Left kidney (tissue), 2 donors: ENCODE measurements around the gene PRKG1. TPM values are rescaled to one million over a fixed set of nuclear protein-coding genes. Genes with fewer than 3 reads are reported as not detected.
"Not testable (repeated sequence)": the region's sequence is repeated elsewhere in the genome, so short reads cannot be mapped to it uniquely, and the experiment has no call there.

ENCODE experiments used
- DNase-seq: peaks from one replicate; pipeline ENCODE4 v3.0.0-alpha.2; 2013
- polyA plus RNA-seq: library from polyadenylated mRNA; unstranded; fragments of 120-200 nt; gene quantifications from one replicate; pipeline ENCODE4 v1.2.1, GENCODE V29; 2013; ENCODE audit not compliant: insufficient read length

PRKG1 gene
- polyA plus RNA-seq, 1 donor: 14.9 TPM

DNA sequence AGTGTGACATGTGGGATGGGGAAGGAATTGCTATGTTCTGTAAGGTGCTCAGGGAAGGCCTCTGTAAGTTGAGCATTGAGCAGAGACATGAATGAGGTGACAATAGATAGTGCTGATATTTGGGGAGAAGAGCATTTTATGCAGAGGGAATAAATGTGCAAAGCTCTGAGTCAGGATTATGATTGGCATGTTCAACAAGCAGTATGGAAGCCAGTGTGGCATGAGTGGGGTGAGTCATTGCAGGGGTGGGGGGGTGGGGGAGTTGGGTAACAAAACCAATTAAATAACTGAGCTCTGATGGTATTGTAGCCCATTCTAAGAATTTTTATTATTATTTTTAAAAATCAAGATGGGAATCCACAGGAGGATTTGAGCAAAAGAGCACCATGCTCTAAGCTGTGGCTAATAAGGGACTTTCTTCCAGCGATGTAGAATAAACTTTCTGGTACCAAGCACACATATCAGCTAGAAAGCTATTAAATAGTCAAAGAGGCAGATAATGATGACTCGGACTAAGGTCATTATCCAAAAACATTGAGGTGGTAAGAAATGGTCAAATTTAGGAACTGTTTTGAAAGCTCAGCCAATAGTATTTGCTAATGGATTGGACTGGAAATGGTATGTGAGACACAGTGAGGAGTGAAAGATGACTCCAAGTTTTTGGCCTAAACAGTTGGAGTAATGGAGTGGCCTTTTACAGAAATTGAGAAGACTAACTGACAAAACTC, 96.4 kb downstream of the PRKG1 start:
- DNase-seq: no peak

DNA sequence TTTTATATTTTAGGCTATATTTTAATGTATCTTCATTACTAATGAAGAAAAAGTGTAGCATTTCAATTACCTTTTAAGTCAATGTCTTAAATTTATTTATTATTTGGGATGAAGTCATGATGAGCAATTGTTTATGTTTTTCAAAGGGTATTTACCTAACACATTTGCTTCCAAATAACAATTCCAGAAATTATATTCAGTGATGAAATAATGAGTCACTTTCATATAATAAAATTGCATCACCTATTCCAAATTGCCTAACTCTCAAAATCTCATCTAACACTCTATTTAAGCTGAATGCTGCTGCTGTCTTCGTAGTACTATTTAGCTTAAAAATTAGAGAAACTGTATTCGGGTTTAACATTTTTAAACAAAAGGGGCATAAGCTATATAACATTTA, 97.7 kb downstream of the PRKG1 start:
- DNase-seq: no peak

DNA sequence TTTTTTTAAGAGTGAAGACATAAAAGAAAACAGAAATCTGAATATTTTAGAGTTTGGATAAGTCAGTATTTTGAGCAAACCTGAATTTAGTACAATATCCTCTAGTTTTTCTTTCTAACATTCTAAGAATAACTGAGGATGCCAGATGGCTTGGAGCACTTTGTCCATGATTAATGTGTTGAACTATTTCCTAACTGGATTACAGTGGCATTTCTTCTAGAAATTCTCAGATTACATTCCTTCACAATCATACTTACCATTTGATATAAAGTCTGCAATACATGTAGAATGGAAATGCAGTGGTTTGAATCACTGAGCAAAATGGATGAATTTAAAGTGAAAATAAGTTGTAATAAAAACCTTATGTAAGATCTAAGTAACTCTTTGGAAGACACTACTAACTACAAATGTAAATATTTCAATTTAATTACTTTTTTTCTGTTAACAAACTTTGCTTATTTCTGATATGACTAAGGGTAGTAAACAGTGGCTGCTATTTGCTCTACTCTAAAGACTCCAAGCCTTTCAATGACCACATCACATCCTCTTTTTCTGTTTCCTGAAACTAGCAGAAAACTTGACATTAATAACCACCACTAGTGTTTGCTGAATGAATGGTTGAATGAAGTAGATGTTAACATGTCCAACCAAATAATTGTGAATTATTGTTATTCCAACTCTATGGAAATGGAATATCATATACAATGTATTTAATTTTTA, 102.8 kb downstream of the PRKG1 start:
- no peak for DNase-seq

DNA sequence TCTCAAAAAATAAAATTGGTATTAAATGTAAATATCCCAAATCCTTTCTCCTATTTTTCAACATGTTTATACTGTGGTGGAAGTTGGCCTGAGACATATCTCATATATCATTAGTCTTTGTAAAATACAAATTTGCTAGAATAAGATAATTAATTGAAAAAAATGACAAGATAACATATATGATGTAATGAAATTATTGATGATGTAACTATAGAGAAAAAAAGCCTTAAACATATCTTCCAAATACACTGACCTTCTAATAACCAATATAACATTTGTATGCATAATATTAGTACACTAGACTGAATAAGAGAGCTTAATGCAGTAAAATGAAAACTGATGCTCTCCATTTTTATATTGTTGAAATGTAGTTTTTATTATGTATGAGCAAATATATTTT, 104.3 kb downstream of the PRKG1 start:
- DNase-seq: no peak

DNA sequence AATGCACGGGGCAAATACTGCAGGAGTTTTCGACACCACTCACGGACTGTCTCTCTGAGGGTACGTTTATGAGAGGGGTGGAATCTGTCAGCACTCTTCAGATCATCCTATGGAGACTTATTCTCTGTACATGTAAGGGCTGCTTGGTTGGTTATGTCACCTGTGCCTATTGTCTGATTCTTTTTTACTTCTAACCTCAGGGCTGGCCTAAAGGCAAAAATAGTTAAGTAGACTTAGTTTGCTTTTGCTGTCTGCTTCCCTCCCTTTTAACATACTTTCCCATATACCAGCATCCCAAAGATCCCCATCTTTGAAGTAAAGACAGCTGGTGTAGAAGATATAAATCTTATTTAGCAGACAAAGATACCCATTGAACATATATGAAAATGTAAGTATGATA, 105.9 kb downstream of the PRKG1 start:
- no peak for DNase-seq

DNA sequence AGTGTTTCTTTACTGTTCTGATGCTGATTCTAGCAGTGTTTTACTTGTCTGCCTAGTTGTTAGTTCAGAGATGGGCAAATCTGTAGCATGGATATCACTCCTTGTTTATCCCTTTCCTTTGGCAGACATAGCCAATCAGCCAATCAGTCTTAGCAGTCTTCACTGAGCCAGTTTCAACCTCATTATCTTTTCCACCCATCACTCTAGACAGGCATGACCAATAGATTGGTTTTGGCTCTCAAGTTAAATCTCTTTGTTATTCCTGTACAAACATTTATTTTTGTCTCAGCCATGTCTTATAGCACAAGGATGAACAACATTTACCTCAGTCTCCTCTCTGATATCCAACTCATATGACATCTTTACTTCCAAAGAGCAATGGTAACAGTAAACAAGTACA, 109.5 kb downstream of the PRKG1 start:
- no peak for DNase-seq

DNA sequence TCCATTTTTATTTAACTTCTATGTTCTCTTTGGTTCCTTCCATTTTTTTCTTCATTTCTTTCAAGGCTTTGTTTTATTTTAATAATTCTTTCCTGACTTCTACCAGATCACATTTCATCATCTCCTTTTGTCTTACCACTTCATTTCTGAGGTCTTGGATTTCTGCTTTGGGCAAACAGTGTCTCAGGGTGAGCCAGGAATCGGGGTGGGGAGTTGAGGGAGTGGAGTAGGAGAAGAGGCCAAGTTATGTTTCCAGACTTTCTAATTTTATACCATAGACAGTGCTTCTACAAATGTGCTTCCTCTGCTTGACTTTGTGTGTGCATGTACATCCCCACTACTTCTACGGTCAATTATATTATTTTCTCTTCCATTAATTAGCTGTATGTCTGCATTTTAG, 112.1 kb downstream of the PRKG1 start:
- DNase-seq: no peak

DNA sequence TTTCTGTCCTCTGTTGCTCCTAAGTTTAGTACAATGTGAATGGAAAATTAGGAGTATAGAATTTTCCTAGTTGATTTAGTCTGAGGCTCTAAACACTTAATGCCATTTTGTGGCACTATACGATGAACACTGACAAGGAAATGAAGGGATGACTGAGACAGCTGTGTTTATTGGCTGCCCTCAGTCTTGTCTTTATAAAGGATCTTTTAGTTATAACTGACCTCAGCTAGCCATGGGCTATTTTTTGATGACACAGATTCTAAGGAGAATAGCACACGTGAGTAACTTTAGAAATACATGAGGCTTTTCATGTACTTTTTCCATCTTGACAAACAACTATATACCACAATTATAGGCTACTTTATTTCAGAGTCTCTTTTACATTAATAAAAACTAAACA, 113.7 kb downstream of the PRKG1 start:
- DNase-seq: no peak

DNA sequence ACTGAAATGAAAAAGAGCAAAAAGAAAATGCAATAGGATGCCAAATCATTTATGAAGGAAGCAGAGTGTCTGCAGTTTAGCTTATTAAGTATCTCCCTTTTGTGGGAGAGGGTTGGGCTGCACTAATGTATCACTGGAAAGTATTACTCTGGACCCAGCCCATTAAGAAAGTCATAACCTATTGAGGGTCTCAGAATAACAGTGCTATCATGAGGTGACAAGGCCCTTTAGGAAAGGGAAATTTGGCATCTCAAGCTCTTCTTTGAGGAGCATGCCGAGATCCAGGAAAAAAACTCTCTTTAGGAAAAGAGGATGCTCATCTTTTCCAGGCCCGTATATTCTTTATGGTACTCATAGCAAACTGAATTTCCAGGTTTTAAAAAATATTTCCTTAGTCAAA, 114.6 kb downstream of the PRKG1 start:
- DNase-seq: no peak

DNA sequence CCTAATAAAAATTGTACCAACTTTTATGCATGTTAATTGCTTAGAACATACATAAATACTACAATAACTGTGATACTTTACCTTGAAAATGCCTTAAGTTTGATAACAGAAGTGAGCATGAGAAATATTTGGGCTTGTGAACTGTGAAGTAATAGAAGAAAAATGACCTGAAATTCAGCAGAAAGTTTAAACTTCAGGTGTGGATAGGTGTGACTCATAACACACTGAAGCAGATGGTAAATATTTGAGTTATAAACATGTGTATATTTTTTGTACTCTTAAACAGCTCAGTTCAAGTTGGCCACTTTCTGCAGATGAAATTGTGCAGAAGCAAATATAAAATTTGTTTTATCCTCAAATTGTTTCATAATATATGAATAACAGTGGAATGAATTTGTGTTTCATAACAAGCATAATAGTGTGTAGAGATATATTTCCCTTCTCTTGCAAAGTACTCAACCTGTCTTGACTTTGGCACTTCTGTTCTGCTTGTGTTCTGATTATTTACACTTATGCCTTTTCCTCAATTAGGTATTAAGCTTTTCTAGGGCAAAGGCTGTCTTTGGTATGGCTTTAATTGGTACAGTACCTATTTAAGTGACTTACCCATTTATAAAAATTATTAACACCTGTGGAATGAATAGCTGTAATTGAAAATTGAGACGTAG, 122.4 kb downstream of the PRKG1 start:
- DNase-seq: no peak

DNA sequence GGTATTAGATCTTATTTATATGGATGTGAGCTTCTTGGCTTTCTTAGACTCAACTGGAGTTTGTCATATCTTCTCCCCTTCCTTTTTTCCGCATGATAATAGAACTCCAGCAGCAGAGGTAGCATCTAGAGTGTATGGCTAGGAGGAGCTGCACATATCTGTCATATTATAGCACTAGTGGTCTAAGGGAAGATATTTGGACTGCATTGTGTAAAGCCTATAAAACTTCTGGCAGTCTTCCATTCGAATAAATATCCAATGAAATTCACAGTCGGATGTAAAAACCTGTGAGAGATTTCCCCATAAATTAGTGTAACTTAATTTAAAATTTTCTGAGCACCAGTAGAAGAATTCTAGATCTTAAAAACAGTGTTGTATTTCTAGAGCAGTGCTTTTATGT, 123.9 kb downstream of the PRKG1 start:
- DNase-seq: no peak

DNA sequence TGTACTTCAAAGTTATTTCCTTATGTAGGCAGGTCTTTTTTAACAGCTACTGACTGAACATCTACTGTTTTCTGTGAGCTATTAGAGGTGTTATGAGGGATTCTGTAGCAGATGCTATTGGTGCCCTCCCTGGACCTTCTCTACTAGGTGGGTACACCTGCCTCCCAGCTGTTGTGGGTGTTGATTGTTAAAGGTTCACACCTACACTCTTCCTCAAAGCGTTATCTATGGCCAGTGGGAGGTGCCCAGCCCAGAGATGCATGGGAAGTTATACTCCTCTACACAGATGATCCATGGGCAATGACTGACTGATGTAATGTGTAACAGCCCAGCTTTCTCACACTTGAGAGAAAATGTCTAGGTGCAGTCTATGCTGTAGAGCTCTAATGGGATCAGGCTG, 127.7 kb downstream of the PRKG1 start:
- no peak for DNase-seq

DNA sequence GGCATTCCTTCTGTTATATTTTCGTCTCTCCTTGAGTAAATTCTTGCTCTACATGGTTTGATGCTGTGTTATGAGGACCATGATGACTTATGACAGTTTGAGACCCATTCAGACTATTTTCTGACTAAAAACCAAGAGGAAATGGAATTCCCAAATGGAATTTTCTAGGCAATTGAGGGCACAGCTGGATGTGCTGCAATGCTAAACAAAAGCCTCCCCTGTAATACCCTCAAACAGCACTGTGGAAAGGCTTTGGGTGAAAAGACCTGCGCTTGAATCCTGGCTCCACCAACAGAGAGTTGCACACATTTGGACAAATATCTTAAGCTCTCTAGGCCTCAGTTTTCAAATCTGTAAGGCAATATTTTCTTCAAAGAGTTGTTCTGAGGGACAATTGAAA, 129.1 kb downstream of the PRKG1 start:
- DNase-seq: no peak

DNA sequence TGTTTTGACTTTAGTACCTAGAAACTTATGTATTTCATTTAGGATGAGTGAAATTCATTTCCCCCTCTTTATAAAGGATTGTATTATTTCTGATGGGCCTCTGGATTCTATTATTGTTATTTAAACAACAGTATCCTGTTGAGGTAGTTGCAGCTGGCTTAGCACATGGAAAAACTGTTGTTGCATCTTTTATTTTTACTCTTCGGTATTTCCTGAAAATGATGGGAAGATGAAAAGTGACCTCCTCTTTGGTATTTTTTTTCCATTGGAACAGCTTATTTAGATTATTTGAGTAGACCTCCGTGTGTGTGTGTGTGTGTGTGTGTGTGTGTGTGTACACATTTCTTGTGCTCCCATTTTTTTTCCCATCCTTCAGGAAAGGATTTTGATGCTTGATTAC, 129.8 kb downstream of the PRKG1 start:
- no peak for DNase-seq

DNA sequence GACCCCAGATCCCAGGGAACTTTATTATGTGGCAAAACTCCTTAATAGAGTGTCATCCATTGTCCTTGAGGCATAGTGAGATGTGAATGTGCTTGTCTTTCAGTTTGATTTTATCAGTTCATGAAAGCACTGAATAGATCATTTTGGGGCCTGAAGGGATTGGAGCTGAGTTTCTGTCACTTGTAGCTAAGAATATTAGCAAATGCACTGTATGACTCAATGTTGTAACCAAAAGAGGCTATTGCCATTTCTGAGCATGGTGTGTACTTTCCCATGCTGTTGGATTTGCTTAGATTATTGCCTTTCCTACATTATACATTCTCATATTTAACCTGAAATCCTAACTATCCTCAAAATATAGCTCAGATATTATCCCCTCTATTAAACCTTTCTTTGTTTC, 130.4 kb downstream of the PRKG1 start:
- DNase-seq: no peak

DNA sequence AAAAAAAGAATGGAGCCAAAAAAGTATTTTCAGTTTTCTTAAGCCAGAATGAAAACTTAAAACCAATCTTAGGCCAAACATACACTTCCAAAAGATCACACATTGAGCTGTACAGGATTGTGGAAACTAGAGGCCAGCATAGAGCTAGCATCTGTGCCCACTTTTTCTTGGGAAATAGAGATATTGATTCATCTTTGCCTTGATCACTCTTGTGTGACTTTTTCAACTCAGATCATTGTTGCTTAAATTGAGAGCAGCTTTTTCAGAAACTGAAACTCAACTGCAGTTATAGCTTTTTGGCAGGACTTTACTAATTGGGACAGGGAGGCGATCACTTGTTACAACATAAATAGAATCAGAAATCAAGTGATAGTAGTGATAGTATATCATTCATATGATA, 132.2 kb downstream of the PRKG1 start:
- no peak for DNase-seq

DNA sequence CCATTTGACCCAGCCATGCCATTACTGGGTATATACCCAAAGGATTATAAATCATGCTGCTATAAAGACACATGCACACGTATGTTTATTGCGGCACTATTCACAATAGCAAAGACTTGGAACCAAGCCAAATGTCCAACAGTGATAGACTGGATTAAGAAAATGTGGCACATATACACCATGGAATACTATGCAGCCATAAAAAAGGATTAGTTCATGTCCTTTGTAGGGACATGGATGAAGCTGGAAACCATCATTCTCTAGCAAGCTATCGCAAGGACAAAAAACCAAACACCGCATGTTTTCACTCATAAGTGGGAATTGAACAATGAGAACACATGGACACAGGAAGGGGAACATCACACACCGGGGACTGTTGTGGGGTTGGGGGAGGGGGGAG, 138.7 kb downstream of the PRKG1 start:
- DNase-seq: not testable (repeated sequence)

DNA sequence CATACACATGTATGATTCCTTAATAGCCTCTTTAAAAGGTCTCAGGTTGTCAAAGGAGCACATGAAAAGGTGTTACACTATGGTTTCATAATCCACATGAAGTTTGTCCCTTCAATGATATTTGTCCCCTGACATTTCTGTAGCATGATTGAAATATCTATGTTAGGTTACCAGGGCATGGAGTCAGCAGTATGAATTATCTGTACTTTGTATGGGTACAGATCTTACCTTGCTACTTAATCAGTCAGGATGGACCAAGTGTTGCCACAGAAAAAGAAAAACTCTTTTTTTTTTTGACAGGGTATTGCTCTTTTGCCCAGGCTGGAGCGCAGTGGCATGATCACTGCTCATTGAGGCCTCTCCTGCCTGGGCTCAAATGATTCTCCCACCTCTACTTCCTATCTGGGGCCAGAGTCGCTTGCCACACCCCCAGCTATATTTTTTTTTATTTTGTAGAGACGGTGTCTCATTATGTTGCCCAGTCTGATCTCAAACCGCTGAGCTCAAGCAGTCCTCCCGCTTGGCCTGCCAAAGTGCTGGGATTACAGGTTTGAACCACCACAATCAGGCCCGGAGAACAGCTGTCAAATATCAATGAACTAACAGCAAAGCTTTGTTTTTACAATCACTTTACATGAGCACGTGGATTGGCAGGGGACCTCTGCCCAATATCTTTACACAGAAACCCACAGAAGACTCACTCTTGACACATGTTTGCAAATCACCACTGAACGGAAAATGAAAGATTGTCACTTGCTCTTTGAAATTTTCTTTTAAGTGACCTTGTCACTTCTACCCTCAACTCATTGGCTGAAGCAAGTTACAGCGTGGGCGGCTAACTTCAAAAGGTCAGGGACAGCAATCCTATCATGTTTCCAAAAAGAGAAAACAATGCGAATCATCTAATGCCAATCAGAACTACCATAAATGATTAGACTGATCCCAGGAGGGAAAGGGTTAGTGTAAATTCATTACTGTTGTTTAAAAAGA, 140.2 kb downstream of the PRKG1 start:
- DNase-seq: no peak

DNA sequence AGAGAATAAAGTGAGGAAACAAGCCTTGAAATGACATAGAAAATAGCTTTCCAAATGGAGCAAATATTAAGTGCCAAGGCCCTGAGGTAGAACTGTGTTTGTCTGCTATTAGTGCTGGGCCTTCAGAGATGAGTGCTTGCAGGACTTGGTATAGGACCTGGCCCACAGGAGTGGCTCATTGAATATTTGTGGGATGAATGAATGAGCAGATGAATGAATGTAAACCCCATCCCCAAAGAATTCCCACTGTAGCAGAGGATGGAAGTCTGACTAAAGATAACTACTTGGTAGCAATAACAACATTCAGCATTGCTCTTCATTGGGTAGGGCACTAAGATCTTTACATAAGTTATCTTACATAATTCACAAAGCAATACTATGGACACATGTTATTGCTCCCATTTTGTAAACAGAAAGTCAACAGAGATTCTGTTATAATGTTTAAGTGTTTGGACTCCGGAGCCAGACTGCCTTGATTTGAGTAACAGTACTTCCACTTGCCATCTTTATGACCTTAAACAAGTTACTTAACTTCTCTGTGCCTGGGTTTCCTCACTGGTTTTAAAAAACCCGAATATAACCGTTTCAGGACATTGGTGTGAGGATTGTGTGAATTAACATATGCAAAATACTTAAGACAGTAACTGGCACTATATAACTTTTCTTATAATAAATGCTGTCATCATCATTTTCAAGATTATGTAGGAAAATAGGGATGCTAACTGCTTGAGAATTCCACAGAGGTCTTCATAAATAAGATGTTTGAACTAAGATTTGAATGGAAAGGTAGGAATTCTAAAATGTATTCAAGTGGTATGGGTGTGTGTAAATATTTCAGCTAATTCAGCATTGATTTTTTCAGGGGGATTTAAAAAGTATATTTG, 141.9 kb downstream of the PRKG1 start:
- no peak for DNase-seq

DNA sequence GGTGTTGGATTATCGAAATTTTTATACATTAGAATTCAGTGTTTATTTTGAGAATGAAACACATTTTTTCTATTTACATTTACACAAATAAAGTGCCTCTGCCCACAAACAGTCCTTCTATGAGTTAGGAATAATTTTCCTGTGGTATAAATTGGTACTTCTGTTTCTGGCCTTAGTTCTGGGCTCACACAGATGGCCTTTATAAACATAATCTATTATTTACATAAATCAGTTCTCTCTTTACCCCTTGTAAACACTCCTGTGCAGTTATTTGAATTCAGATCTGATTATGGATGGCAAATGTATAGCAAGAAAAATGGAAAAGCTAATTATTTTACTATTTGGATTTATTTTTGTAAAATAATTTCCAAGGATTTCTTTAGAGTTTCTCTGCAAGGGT, 143.2 kb downstream of the PRKG1 start:
- no peak for DNase-seq

DNA sequence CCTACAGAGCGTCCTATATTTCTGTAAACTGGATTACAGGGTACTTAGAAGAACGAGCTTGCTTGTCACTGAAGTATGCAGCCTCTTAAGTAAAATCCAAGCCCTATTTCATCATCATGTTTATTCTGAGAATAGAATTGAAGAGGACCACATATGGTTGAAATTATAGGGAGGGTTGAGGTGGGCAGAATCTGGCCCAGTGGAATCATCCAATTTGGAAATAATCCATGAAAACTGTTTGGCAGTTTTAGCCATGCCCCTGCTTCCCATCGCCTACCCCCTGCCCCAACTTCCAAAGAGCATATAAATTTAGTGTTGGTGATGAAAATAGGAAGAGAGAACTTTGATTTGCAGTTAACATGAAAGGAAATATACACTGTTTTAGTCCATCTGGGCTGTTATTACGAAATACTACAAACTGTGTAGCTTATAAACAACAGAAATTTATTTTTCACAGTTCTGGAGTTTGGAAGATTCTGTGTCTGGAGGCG, 150.4 kb downstream of the PRKG1 start:
- no peak for DNase-seq
